ENCODE results near the gene TMC2. TPM values are rescaled to one million over a fixed set of nuclear protein-coding genes. Genes with fewer than 3 reads are reported as not detected.

The TMC2 gene
- total RNA-seq, 1 experiment from 2014 or later, result not detected

Small RNA genes lying within 50 kb of the gene (microRNA-seq; reads per million reads assigned to microRNA genes)
- 40.5 reads per million, percentile 50 among the genes with 10 or more reads in this experiment for gene MIR1292 (ENCODE audit: borderline number of aligned reads)

Other genes with a start within 250 kb of the TMC2 start
- gene TGM3, start 240.6 kb upstream of the TMC2 start, total RNA-seq (2021), result 0.07 to 0.11 TPM in 2 of 3 replicates, not detected in the other
- gene TGM6, start 155.7 kb upstream of the TMC2 start, total RNA-seq (2021), result not detected in 3 replicates
- 489 to 539 TPM (median 498 TPM) in 3 replicates for gene SNRPB, start 65.8 kb upstream of the TMC2 start, total RNA-seq (2021)
- 5.0 to 7.6 TPM (median 6.3 TPM) in 3 replicates for gene ZNF343, start 27.7 kb upstream of the TMC2 start, total RNA-seq (2021)
- 484 to 634 TPM (median 500 TPM) in 3 replicates for gene NOP56, start 116.1 kb downstream of the TMC2 start, total RNA-seq (2021)
- gene IDH3B, start 127.6 kb downstream of the TMC2 start, total RNA-seq (2021), result 101 to 136 TPM (median 107 TPM) in 3 replicates
- 2.7 to 5.0 TPM (median 3.2 TPM) in 3 replicates for gene EBF4, start 156.2 kb downstream of the TMC2 start, total RNA-seq (2021)

Data from WTC11 (cell line).